Measurements from ENCODE around the gene PRDX5.
A peak's percentile ranks its signal among the peaks of the same experiment; 100 is the strongest.

PRDX5 gene

DNA sequence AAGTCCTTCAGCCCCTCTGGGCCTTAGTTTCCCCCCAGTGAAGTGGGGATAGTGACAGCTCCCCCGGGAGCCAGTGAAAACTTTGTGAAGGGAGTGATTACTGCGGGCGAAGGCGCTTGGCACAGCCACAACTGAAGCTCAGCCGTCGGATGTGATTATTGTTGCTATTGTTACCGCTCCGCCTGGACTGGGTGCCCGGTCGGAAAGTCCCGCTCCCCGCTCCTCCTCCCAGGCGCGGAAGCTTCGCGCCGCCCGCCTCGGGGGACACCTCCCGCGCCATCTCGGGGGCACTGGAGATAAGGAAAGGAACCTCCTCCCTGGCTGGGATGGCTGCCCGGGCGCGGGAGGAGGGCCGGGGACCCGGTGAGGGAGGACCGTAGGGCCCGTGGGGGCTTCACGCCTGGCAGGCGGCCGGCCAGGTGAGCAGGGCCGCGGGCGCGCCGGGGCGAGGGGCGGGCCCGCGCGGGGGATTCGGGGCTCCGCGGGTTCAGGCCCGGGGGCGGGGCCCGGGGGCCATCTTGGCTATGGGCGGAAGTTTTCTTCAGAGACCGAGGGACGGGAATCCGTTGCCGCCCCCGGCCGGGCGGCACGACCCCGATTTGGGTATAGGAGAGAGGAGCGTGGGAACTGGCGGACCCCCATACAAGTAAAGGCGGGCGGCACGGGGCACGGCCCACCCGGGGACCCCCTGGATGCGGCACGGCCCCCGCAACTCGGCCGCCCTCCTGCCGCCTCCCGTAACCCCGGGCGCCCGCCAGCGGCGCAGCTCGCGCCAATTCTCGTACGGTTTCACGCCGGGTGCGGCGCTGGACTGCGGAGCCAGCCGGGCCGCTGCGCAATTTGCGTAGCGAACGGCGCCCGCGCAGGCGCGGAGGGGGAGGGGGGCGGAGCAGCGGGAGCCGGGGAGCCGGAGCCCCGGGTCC, 32.7 kb upstream of the PRDX5 start, which contains the start of gene GPR137:
TSS of gene GPR137 (plus strand) at position 887 of the 923 bp plus-strand sequence. CDS start 677 bp downstream, outside the sequence.
- TF ChIP-seq GATA1 (IDR thresholded peaks at IDR 0.05; ENCODE audit: low read depth, low read length) (peak; percentile 42), POLR2A (IDR thresholded peaks at IDR 0.05; ENCODE audit: low read length) (peak; percentile 62)
- DNase-seq, result peak; percentile 88 to 93

DNA sequence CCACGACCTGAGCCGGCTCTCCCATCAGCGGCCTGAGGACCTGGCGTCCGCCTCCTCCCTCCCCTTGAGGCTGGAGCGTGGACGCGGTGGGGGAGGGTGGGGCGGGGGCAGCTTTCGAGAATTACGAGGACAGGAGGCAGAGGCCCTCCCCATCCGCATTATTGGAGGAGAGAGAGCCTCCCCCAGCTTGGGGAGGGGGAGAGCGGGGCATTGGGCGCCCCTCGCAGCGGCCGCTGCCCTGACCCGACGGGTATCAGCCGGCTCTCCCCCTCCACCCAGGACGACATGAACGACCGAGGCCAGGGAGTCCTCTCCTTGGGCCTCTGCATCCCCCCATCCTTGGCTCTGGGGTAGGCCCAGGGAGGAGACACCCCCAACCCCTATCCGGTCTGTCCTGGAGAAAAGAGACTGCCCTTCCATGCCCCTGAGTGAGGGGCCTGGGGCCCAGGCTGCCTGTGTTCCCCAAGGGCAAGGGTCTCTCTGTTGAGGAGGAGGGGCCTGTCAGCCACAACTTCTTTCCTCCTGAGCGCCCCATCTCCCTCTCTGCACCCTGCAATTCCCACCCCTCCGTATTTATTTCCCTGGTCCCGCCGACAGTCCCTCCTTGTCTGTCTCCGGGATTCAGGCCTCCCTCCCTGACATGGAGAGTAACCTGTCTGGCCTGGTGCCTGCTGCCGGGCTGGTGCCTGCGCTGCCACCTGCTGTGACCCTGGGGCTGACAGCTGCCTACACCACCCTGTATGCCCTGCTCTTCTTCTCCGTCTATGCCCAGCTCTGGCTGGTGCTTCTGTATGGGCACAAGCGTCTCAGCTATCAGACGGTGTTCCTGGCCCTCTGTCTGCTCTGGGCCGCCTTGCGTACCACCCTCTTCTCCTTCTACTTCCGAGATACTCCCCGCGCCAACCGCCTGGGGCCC, 31.8 kb upstream of the PRDX5 start:
- peak in 1 of 2 experiments; percentile 46 for DNase-seq
- no peak for TF ChIP-seq POLR2A (IDR thresholded peaks at IDR 0.05; ENCODE audit: low read length)
- no peak for TF ChIP-seq GATA1 (IDR thresholded peaks at IDR 0.05; ENCODE audit: low read depth, low read length)

DNA sequence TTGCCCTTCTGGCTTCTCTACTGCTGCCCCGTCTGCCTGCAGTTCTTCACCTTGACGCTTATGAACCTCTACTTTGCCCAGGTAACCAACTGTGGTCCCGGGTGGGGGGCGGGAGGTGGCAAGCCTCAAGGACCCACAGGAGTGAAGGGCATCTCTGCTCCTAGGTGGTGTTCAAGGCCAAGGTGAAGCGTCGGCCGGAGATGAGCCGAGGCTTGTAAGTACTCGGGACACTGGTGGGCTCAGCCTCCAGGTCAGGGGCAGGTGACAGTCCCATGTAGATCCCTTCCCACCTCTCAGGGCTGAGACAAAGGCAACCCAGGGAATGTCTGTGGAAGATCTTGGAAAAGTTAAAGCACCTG, 31.1 kb upstream of the PRDX5 start:
- no peak for TF ChIP-seq GATA1 (IDR thresholded peaks at IDR 0.05; ENCODE audit: low read depth, low read length)
- TF ChIP-seq POLR2A (IDR thresholded peaks at IDR 0.05; ENCODE audit: low read length), result no peak

DNA sequence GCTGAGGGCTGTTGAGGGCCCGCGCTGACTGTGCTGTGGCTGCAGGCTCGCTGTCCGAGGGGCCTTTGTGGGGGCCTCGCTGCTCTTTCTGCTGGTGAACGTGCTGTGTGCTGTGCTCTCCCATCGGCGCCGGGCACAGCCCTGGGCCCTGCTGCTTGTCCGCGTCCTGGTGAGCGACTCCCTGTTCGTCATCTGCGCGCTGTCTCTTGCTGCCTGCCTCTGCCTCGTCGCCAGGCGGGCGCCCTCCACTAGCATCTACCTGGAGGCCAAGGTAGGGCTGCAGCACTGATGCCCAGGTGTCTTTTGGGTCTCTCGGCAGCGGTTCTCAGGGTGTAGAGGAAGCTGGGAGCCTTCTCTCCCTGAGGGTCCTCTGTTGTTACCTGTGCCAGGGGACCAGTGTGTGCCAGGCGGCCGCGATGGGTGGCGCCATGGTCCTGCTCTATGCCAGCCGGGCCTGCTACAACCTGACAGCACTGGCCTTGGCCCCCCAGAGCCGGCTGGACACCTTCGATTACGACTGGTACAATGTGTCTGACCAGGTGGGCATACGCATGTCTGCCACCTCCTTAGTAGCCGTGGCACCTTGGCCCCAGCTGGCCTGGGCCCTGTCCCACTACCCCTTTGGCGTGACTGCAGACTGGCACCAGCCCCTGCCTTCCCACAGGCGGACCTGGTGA, 30.1 kb upstream of the PRDX5 start:
- TF ChIP-seq GATA1 (IDR thresholded peaks at IDR 0.05; ENCODE audit: low read depth, low read length) (no peak), POLR2A (IDR thresholded peaks at IDR 0.05; ENCODE audit: low read length) (no peak)
- DNase-seq, result no peak

More for the DNA sequence above, 31.1 kb upstream of the PRDX5 start:
- no peak for DNase-seq

DNA sequence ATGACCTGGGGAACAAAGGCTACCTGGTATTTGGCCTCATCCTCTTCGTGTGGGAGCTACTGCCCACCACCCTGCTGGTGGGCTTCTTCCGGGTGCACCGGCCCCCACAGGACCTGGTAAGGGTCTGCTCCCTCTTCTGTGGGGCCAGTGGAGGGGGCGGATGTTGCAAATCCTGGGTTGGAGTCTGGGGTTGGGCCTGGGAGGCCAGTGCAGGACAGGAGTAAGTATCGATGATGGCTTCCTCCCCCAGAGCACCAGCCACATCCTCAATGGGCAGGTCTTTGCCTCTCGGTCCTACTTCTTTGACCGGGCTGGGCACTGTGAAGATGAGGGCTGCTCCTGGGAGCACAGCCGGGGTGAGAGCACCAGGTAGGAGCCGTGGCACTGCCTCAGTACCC, 29.6 kb upstream of the PRDX5 start:
- no peak for TF ChIP-seq GATA1 (IDR thresholded peaks at IDR 0.05; ENCODE audit: low read depth, low read length)
- no peak for TF ChIP-seq POLR2A (IDR thresholded peaks at IDR 0.05; ENCODE audit: low read length)
- DNase-seq, result no peak

DNA sequence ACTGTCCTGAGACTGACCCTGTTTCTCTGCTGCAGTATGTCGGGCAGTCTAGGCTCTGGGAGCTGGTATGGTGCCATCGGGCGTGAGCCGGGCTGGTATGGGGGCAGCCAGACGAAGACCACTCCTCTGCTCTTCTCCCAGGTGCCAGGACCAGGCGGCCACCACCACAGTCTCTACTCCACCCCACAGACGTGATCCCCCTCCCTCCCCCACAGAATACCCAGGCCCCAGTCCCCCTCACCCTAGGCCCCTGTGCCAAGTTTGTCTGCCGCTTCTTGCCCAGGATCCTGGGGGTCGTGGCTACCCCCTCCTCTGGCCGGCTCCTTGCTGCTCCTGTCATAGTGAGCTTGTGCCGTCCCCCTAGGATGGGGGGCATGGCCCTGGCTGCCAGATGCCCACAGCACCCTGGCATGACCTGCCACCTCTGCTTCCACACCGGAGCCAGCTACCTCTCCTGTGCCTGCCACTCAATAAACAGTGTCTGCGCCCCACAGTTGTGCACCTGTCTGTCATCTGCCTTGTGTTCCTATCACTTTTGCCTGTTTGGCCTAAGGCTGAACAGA, 28.8 kb upstream of the PRDX5 start:
- TF ChIP-seq POLR2A (IDR thresholded peaks at IDR 0.05; ENCODE audit: low read length) (no peak), GATA1 (IDR thresholded peaks at IDR 0.05; ENCODE audit: low read depth, low read length) (no peak)
- DNase-seq, result no peak

DNA sequence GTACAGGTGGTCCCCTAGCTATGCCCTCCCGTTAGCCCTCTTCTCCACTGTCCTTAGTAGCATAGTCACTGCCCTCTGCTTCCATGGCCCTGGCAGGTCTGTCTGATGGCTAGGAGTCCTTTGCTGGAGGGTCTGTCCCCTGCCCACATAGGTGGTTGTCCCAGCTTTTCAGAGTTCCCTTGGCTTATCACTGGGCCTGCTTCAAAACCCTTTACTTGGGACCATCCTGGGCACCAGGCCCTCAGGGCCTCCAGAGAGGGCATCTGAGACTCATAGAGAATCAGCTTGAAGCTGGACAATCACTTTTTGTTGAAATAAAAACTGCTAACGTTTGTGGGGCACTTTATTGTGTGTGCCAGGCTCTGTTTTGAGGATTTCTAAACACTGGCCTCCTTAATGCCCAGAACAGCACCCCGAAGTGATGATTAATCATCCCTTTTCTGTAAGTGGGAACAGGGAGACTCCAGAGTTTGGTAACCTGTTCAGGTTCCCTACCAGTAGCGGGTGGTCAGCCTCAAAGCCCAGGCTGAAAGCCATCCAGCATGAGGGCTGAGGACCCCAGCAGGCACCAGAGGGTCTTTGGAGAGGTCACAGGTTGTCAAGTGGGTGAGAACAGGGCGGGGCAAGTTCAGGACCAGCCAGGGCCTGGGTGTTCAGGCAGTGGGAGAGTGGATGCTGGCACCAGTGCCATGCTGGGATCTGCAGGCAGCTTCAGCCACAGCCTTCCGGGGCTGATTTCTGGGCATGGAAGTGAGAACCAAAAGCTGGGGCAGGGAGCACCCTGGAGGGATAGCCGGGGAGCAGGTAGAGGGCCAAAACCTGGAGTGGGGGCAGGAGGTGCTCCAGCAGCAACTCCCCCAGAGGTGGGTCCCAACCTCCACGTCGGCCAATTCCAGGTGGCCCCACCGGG, 27.3 kb upstream of the PRDX5 start:
- no peak for DNase-seq
- TF ChIP-seq POLR2A (IDR thresholded peaks at IDR 0.05; ENCODE audit: low read length) (no peak), GATA1 (IDR thresholded peaks at IDR 0.05; ENCODE audit: low read depth, low read length) (no peak)

DNA sequence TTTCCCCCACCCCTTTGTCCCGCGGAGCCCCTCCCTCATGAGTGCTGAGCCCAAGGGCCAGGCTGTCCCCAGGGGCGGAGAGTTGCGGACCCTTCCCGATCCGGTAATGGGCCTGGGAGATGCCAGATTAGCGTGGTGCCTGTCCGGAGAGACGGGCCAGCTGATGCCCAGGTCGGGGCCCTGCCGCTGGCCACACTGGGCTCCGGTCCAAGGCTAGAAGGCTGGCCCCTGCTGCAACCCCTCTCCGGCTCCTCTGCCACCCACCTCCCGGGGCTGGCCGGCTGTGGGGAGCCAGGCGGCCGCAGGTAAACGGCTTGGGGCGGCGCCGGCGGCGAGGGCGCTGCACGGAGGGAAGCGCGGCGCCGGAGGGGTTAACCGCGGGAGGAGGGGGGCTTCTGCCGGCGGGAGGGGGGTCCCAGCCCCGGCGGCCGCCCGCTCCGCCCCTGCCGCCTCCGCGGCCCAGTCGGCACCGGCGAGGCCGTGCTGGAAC, 26.6 kb upstream of the PRDX5 start, which contains the start of gene KCNK4:
TSS of gene KCNK4 (plus strand) at position 41 of the 490 bp plus-strand sequence. CDS start 1,717 bp downstream, outside the sequence.
- no peak for DNase-seq
- TF ChIP-seq GATA1 (IDR thresholded peaks at IDR 0.05; ENCODE audit: low read depth, low read length) (no peak), POLR2A (IDR thresholded peaks at IDR 0.05; ENCODE audit: low read length) (no peak)

DNA sequence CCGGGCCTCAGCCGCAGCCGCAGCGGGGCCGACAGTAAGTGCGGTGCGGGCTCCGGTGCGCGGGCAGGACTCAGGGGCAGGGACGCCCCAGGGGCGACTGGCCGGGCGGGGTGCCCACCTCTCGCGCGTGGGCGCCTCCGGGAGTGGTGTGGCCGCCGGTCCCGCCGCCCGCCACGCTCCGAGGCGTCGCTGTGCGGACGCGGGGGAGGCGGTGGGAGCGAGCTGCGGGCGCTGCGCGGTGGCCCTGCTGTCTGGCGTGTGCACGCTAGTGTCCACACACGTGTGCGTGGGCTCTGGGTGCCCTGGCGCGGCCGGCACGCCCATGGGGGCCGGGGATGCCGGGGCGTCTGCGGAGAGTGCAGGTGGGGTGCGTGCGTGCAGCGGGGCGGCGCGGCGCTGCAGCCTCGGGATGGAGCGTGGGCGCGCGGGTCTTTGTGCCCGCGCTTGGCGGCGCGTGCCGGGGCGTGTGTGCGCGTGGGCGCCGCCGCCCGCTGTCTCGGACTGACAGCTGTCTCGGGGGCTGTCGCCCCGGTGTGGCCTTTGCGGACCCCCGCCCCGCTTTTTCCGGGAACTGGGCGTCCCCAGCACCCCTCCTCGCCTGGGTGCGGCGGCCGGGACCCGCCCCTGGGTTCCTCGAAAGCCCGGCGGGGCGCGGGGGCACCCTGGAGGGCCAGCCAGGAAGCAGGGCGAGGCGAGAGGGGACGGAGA, 26.0 kb upstream of the PRDX5 start:
- DNase-seq, result no peak
- TF ChIP-seq POLR2A (IDR thresholded peaks at IDR 0.05; ENCODE audit: low read length), result no peak
- no peak for TF ChIP-seq GATA1 (IDR thresholded peaks at IDR 0.05; ENCODE audit: low read depth, low read length)

DNA sequence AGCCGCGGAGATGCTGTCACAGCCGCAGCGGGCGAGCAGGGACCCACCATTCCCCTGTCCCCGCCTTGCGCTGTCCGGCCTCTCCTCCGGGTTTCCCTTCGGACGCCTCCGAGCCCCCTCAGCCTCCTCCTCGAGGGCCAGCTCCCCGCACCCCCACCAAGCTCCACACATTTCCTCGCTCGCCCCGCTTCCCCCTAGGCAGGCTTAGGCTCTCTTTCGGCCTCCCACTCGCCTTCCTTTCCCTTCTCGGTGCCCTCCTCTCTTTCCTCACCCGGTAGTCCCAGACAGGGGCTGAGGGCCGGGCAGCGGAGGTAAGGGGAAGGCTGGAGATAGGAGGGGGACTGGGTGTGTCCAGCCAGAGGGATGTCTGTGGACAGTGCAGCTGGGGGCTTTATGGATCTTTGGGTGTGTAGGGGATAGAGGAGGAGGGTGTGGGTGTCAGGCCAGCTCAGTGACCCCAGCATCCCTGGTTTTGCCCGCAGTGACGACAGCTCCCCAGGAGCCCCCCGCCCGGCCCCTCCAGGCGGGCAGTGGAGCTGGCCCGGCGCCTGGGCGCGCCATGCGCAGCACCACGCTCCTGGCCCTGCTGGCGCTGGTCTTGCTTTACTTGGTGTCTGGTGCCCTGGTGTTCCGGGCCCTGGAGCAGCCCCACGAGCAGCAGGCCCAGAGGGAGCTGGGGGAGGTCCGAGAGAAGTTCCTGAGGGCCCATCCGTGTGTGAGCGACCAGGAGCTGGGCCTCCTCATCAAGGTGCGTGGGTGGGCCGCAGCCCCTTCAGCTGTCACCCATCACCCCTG, 25.3 kb upstream of the PRDX5 start:
- TF ChIP-seq GATA1 (IDR thresholded peaks at IDR 0.05; ENCODE audit: low read depth, low read length), result no peak
- TF ChIP-seq POLR2A (IDR thresholded peaks at IDR 0.05; ENCODE audit: low read length), result no peak
- no peak for DNase-seq

DNA sequence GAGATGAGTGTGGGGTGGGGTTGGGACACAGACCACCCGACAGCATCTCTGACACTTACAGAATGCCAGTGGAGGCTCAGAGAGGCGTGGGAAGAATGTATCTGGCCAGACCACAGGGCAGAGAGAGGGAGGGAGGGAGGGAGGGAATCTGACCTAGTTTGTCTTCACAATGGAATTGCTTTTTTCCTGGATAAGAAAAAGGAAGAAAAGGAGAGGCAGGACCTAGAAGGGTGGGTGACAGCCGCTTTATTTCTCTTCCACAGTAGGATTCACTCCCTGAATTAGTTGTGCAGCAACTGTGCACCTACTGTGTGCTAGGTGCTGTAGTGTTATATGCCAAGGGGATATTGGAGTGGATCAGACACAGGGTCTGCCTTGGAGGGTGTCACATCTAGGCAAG, 23.1 kb upstream of the PRDX5 start:
- TF ChIP-seq GATA1 (IDR thresholded peaks at IDR 0.05; ENCODE audit: low read depth, low read length) (no peak), POLR2A (IDR thresholded peaks at IDR 0.05; ENCODE audit: low read length) (no peak)
- no peak for DNase-seq
